Stromal cell of bone marrow (primary cell): ENCODE measurements around the gene ZNHIT1.
A peak's percentile ranks its signal among the peaks of the same experiment; 100 is the strongest.
"Not testable (repeated sequence)": the region's sequence is repeated elsewhere in the genome, so short reads cannot be mapped to it uniquely, and the experiment has no call there.

ENCODE experiments used
- DNase-seq: peaks from one replicate; pipeline ENCODE4 v3.0.0-alpha.2; 2012; ENCODE audit warnings: low read depth

ZNHIT1 gene

DNA sequence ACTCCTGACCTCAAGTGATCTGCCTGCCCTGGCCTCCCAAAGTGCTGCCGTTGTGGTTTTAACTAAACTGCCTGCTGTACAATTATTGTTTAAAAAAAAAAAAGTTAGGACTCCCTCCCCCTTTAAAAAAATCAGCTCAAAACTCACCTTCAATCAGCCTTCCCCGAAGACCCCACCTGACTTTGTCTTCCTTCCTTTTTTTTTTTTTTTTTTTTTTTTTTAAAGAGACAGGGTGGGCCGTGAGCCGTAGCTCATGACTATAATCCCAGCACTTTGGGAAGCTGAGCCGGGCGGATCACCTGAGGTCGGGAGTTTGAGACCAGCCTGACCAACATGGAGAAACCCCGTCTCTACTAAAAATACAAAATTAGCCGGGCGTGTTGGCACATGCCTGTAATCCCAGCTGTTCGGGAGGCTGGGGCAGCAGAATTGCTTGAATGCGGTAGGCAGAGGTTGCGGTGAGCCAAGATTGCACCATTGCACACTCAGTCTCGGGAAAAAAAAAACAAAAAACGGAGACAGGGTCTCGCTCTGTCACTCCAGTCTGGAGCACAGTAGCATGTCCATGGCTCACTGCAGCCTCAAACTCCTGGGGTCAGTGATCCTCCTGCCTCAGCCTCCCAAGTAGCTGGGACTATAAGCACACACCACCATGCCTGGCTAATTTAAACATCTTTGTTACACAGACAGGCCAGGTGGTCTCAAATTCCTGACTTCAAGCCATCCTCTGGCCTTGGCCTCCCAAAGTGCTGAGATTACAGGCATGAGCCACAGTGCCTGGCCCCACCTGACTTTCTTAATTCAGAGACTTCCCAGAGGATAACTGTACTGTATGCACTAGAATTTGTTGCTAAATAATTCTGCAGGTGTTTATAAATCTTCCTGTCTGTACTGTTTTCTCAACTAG lies 23.7 kb downstream of the ZNHIT1 start:
- DNase-seq: no peak

DNA sequence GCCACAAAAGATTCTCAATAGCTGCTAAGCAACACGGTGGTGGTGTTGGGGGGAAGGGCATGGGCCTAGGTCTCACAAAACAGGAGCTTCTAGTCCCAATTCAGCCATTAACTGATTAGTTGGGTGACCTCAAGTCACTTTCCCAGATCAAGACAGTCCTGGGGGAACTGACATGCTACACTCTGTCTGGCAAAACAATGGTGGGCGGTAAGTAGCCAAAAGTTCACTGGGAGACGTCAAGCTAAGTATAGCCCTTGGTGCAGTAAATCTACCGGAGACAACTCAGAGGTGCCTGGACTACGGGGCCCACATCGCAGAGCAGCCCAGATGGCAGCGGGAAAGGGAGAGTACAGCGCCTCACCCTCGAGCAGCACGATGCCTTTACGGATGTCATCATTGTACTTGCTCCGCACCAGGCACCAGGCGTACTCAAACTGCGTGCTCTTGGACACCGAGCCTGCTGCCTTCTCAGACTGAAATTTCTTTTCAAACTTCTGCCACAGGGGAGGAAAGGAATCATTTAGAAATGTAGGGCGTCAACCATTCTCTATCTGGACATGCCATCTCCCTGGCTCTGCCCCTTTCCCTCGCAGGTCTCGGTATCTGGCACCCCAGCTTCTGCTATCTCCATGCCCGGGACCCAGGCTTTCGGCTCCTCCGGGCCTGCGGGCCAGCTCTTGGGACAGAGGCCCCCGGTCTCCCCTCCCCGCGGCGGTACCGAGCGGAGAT lies 25.8 kb downstream of the ZNHIT1 start:
- DNase-seq: no peak

DNA sequence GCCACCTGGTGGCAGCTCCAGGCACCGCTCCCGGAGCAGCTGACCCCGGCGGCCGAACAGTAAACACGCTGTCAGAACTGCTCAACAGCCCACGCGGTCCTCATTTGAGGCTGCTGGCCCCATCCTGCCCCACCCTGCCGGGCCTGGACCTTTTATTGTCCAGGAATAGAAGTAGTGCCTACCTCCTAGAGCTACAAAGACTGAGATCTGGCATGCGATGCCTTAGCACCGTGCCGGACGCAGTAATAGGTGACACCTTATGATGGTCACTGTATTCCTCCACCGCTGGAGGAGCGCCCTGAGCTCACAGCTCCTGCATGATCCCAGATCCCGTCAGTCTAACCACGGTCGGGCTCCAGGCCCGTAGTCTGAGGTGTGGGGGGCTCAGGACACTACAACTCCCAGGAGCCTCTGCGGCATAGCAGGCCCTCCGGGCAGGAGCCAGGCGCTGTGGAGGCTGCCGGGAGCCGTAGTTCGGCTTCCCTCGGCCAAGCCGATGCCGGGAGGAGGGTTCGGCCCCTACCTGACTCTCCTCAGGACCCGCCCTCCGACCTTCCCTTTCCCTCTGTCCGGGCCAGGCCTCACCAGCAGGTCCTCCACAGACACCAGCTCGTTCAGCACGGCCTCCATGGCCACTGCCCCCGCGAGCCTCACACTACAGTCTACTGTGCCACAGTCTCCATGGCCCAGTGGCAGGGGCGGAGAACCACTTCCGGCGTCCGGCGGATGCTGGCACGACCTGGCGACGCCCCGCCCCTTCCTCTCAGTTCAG lies 26.6 kb downstream of the ZNHIT1 start, which contains the start of gene FIS1:
Gene FIS1, minus strand, starts transcription at position 707 of the 772 bp plus-strand sequence. Its CDS starts 77 bp downstream, at position 630.
- DNase-seq: peak; percentile 82

DNA sequence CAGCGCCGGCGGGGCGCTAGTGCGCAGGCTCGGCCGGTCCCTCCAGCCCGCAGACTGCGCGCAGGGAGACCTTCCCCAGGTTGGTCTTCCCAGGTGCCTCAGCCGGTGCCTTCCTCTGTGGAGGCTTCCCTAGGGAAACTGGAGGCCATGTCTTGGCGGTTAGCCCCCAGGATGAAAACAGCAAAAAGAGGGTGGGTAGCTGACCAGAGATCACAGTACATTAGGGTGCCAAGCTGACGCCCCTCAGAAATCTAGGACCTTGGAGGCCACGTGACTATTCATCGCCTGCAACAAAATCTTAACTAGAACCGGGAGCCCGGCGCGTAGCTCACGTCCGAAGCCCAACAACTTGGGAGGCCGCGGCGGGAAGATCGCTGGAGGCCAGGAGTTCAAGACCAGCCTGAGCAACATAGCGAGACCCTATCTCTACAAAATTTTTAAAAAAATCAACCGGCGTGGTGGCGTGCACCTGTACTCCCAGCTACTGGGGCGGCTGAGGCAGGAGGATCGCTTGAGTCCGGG lies 27.2 kb downstream of the ZNHIT1 start:
- no peak for DNase-seq

DNA sequence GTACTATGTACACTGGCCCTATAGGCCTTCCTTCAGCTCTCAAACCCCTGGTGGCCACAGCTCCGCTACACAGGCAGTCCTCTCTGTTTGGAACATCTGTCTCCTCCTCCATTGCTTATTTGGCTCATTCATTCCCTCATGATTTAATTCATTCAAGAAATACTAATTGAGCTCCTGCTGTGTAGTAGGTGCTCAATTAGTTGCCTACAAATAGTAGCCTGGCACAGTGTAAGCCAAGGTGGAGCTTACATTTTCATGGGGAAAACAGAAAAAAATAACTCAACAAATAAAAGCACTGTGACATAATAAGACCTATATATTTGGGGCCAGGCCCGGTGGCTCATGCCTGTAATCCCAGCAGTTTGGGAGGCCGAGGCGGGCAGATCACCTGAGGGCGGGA lies 30.3 kb downstream of the ZNHIT1 start:
- no peak for DNase-seq

DNA sequence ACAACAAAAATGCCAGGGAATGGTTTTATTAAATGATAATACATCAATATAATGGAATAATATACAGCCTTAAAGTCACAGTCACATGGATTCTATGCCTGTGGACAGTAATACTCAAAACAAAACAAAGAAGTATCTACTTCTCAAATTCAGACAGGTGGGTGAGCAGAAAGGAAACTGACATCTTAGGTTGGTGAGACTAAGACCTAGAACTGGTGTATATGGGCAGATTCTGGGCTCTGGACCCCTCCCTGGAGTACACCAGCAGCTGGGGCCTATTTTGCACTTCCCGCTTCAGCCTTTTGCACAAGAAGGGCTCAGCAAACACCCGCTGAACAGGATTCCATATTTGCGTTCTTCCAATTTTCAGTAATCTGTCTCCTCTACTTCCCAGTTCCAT lies 32.4 kb downstream of the ZNHIT1 start:
- no peak for DNase-seq

DNA sequence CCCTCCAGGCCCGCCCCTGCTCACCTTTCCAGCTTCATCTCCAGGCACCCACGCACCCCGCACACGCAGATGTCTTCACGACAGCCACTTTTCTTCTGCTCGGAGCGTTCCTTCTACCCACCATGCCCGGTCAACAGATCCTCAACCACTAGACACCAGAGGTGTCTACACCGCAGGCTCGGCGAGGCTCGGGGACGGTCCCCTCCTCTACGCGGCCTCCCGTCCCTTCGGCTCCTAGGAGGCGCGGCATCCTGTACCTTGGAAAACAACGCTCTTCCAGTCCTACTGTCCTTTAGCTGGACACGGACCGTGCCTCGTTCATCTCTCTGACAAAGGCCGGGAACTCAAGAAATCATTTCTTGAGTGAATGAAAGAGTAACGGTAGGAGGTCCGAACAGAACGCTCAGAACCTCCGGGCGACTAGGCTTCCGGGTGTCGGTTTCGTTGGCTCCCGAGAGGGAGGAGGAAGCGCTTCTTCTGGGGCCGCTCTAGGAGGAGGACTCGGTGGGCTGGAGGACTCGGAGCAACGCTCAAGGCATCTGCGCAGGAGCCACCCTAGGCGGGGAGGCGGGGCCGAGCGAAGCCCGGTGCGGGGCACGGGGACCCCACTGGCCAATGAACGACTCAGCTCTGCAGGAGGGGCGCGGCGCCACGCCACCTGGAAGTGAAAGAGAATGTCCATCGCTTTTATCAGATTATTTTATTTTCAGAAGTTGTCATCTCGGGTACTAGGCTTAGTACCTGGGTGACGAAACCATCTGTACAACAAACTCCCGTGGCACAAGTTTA lies 34.1 kb downstream of the ZNHIT1 start:
- DNase-seq: peak; percentile 98

DNA sequence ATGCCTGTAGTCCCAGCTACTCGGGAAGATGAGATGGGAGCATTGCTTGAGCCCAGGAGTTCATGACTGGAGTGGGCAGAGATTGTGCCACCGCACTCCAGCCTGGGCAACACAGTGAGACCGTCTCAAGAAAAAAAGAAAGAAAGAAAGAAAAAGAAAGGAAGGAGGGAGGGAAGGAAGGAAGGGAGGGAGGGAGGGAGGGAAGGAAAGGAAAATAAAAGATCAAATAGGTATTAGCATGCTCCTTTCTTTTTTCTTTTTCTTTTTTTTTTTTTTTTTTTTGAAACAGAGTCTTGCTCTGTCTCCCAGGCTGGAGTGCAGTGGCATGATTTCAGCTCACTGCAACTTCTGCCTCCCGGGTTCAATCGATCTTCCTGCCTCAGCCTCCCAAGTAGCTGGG lies 35.2 kb downstream of the ZNHIT1 start:
- not testable (repeated sequence) for DNase-seq

DNA sequence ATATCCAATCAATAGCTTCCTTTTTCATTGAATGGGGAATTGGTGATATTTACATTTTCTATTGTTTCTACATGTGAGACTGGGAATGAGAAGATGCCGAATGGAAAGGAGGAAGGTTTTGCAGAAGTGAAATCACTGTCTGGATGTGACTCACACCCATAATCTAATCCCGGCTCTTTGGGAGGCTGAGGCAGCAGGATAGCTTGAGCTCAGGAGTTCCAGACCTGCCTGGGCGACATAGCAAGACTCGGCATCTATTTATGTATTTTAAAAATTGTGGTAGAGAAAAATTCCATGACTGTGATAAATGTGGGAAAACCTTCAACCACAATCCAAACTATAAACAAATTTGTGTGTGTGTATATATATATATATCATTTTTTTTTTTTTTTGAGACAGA lies 37.8 kb downstream of the ZNHIT1 start:
- DNase-seq: no peak

DNA sequence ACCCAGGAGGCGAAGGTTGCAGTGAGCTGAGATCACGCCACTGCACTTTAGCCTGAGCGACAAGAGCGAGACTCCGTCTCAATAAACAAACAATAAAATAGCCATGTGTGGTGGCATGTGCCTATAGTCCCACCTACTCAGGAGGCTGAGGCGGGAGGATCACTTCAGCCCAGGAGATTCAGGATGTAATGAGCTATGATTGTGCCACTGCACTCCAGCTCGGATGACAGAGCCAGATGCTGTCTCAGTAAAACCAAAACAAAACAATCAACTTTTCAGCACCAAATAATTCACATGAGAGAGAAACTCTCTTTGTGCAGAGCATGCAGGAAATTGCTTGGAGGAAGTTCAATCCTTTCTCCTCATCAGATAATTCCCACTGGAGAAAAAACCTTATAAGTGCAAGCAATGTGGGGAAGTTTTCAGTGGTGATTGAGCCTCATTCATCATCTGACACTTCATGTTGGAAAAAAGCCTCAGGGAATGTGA lies 40.3 kb downstream of the ZNHIT1 start:
- no peak for DNase-seq

DNA sequence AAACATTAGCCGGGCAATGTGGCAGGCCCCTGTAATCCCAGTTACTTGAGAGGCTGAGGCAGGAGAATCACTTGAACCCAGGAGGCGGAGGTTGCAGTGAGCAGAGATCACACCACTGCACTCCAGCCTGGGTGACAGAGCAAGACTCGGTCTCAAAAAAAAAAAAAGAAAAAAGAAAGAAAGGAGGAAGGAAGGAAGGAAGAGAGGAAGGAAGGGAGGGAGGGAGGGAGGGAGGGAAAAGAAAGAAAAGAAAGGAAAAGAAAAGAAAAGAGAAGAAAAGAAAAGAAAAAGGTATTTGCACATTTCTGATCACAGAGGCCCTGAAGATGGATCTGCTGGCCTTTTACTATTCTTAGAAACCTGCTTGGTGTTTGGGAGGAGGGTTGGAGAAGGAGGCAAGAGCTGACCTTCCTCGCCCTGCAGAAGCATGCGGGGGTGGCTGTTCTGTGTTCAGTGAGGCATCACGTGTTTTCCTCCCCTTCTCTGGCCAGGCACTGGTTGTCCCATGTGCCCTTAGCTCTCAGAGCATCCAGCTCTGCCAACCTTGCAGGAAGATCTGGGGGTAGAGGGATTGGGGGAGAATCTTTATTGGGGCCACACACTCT lies 46.2 kb downstream of the ZNHIT1 start:
- DNase-seq: not testable (repeated sequence)

DNA sequence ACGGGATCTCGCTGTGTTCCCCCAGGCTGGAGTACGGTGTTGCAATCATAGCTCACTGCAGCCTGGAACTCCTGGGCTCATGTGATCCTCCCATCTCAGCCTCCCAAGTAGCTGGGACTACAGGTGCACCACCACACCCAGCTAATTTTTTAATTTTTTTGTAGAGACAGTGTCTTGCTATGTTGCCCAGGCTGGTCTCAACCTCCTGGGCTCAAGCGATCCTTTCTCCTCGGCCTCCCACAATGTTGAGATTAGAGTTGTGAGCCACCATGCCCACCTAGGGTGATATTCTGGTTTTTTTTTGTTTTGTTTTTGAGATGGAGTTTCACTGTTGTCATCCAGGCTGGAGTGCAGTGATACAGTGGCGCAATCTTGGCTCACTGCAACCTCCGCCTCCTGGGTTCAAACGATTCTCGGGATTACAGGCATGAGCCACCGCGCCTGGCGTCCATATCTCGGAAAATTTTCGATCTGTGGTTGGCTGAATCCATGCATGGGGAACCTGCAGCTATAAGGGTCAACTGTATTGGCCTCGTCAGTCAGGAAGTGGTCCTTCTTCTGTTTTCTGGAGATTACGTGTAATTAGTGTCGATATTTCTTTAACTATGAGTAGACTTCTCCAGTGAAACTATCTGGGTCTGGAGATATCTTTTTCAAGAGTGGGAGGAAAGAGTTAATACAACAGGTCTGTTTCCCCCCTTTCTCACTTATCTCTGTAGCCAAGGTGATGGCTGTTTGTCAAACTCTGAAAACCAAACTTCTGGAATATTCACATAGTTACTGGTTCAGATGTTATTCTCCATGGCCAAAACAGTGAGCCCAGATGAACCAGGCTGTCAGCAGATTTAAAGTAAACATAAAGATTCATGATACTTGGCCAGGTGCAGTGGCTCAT lies 47.9 kb downstream of the ZNHIT1 start:
- no peak for DNase-seq

DNA sequence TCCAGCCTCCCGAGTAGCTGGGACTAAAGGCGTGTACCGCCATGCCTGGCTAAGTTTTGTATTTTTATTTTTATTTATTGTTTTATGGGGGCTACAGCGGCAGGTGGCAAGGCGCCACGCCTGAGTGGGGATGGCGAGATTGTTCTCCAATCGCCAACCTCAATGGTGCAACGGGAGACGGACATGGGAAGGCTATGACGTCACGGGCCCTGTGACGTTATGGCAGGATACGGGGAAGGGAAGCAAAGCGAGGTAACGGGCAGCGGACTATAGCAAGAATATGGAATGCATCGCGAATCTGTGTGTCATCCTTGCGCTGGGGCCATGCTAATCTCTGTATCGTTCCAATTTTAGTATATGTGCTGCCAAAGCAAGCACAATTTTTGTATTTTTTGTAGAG lies 51.7 kb downstream of the ZNHIT1 start:
- no peak for DNase-seq

DNA sequence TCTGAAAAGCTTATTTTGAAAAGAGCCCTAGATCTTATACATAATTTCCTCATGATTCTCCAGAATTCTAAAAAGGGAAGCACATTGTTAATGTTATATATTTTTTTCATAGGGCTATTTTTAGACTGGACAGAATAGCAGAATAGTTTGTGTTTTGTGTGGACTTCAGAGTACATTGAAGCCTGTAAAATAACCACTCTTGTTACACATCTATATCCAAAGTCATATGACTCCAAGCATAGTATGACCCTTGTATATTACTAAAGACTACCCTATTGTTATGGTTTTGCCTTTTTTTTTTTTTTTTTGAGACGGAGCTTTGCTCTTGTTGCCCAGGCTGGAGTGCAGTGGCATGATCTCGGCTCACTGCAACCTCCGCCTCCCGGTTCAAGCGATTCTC lies 53.1 kb downstream of the ZNHIT1 start:
- no peak for DNase-seq

DNA sequence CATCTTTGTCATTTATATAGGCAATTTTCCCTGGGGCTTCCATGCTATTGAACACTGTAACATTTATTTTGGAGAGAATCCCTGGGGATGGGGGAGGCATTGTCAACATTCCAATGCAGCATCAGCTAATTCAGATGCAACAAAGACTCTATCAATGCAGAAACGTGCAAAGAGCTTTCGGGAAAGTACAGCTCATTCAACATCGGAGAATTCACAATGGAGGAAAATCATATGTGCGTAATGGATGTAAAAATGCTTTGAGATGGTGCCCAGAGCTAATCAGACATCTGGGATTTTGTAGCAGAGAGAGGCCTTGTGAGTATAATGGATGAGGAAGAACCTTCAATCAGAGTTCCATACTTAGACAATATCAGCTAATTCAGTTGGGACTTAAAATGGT lies 55.2 kb downstream of the ZNHIT1 start:
- DNase-seq: no peak
